ENCODE measurements around the gene RCAN2.

Gene RCAN2

GRCh38 chr6:46219661-46220060 lies 271.6 kb downstream of the RCAN2 start:
- DNase-seq (ENCODE audit: low read depth in 2 of 3, low spot score in 1 of 3), result no peak

DNA sequence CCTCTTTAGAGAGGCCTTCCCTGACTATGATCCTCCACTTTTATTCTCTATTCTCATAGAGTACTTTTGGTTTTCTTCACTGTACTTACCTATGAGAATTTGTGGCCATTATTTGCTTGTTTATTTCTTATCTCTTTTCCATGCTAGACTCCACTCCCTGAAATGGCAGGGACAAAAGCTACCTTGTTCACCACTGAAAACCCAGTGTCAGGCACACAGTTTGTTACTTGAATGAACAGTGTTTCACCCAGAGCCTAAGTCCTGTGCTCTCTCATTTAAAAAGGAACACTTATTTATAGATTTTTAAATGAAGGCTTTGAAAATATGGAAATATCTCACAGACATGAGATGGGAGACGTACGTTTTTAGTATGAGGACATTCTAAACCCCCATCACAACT lies 272.8 kb downstream of the RCAN2 start:
- DNase-seq (ENCODE audit: low read depth in 2 of 3, low spot score in 1 of 3), result no peak

GRCh38 chr6:46217671-46218131 lies 273.5 kb downstream of the RCAN2 start:
- no peak for DNase-seq (ENCODE audit: low read depth in 2 of 3, low spot score in 1 of 3)

GRCh38 chr6:46216879-46217278 lies 274.4 kb downstream of the RCAN2 start:
- DNase-seq (ENCODE audit: low read depth in 2 of 3, low spot score in 1 of 3), result no peak

DNA sequence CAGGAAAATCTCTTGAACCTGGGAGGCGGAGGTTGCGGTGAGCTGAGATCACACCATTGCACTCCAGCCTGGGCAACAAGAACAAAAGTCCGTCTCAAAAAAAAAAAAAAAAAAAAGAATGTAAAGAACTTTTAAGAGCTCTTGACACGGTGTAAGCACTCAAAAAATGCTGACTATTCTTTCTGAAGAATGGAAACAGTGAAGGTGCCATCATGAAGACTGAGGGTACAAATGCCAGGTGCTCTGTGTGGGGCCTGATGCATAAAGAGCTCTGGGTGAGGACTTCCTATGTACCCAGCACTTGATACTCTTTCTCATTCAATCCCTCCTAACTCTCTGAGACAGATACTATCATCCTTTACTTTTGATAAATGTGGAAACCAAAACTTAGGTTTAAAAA lies 275.5 kb downstream of the RCAN2 start:
- DNase-seq (ENCODE audit: low read depth in 2 of 3, low spot score in 1 of 3), result no peak

- DNase-seq (ENCODE audit: low read depth in 2 of 3, low spot score in 1 of 3), result no peak
Observed at GRCh38 chr6:46215213-46215612, 276.0 kb downstream of the RCAN2 start.

- no peak for DNase-seq (ENCODE audit: low read depth in 2 of 3, low spot score in 1 of 3)
Observed at GRCh38 chr6:46211917-46212316, 279.3 kb downstream of the RCAN2 start.

- DNase-seq (ENCODE audit: low read depth in 2 of 3, low spot score in 1 of 3), result no peak
Observed at GRCh38 chr6:46210294-46210693, 281.0 kb downstream of the RCAN2 start.

DNA sequence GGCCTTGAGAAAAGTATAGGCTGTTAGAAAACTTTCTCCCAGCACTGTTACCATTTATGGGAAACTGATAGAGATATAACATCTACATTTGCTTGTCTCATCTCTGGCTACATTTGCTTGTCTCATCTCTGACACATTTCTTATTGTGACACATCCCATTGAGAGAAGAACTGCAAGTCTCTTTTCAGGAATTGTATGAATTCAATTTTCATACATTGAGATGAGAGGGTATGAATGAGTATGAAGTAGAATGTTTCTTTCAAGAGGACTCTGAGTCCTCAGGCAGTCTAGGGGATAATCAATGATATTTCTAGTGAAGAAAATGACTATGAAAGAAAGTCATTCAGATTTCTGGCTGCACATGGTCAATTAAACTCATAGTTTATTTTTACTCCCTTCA lies 282.9 kb downstream of the RCAN2 start:
- DNase-seq (ENCODE audit: low read depth in 2 of 3, low spot score in 1 of 3), result no peak

DNA sequence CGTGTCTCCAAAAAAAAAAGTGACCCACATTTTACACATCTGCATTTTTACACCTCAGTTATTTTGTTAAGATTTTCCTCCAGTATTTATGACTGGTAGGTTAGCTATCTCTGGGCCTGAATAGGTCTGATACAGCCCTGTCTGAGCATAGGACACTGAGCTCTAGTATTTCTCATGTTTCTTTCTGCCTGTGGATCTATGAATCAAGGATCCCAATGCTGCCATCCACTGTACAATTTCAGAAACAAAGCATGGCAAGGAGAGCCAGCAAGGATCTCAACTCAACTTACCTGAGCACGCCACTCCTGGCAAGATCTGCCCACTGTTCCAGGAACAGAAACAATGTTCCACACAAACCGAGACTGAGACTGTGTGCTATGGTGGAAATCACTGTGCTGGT lies 284.1 kb downstream of the RCAN2 start:
- no peak for DNase-seq (ENCODE audit: low read depth in 2 of 3, low spot score in 1 of 3)

DNA sequence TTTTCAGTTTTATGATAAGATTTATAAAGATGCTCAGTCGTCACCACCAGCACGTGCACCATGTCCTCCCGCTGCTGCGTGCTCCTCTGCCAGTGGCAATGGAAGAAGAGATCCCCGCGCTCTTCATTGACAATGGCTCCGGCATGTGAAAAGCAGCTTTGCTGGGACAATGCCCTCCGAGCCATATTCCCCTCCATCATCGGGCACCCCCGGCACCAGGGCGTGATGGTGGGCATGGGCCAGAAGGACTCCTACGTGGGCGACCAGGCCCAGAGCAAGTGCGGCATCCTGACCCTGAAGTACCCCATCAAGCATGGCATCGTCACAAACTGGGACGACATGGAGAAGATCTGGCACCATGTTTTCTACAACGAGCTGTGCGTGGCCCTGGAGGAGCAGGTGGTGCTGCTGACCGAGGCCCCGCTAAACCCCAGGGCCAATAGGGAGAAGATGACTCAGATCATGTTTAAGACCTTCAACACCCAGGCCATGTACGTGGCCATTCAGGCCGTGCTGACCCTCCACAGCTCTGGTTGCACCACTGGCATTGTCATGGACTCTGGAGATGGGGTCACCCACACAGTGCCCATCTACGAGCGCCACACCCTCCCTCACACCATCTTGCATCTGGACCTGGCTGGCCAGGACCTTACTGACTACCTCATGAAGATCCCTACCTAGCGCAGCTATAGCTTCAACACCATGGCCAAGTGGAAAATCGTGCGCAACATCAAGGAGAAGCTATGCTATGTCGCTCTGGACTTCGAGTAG lies 286.2 kb downstream of the RCAN2 start:
- DNase-seq (ENCODE audit: low read depth in 2 of 3, low spot score in 1 of 3), result no peak

GRCh38 chr6:46203391-46204177 lies 287.7 kb downstream of the RCAN2 start:
- no peak for DNase-seq (ENCODE audit: low read depth in 2 of 3, low spot score in 1 of 3)

DNA sequence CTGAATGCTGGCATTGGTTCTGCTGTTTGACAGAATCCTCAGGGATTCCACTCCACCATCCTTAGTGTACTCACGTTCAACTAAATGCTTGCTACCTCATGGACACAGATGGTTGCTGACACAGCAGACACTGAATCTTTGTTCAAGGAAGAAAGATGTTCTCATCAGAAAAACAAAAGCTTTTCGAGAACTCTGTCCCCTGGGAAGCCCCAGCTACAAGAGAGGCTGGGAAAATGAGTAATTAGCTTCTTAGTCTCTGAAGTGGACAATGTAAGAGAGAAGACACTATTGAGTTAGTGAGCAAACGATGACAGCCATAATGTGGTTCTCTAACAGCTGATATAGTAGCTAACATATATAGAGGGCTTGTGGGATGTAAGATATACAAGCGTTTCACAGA lies 289.5 kb downstream of the RCAN2 start:
- DNase-seq (ENCODE audit: low read depth in 2 of 3, low spot score in 1 of 3), result no peak

DNA sequence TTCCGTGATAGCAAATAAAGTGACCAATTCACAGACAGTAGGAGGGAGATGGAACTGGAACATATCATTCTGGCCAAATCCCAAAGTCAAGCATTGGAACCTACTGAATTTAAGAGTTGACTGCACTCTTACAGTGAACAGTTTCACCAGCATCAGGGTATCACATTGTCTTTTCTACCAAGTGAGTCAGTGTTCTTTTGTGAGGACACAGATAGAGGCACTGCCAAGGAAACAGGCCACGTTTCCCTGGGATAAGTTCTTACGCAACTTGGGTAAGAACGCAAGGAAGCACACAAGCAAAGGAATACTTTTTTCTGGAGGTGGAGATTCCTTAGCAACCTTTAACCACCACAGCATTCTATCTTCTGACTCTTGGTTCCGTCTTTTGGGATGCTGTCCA lies 291.9 kb downstream of the RCAN2 start:
- DNase-seq (ENCODE audit: low read depth in 2 of 3, low spot score in 1 of 3), result no peak

DNA sequence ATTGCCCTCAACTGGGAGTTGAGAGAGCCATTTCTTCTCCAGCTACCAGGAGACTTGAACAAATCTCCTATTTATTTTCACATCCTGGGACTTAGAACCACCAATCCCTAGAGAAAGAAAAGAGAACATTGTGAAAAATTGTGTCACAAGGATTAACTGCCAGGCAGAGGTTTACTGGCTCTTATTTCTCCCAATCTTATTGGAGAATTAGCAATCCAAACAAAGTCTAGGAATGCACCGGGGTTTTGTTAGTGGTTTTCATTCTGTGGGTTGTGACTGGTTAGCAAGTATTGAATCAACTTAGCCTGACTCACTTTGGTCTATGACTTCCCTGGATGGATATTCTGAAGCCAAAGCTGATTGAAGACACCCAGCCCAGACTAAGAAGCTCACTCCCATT lies 299.3 kb downstream of the RCAN2 start:
- no peak for DNase-seq (ENCODE audit: low read depth in 2 of 3, low spot score in 1 of 3)

GRCh38 chr6:46190889-46191288 lies 300.4 kb downstream of the RCAN2 start:
- DNase-seq (ENCODE audit: low read depth in 2 of 3, low spot score in 1 of 3), result no peak

GRCh38 chr6:46189726-46190125 lies 301.5 kb downstream of the RCAN2 start:
- no peak for DNase-seq (ENCODE audit: low read depth in 2 of 3, low spot score in 1 of 3)

DNA sequence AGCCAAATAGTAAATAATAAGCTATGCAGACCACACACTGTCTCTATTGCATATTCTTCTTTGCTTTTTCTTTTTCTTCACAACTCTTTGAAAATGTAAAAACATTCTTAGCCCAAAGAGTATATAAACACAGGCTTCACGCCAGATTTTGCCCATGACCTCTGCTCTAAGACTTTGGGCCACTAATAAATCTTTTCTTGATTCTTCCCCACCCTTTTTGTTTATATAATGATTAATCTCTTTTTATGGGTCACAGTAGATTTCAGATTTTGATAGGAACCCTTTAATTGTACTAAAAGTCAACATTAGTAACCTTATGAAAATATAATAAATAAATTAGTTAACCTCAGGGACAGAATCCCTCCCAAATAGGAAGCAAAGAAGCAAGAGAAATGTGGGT lies 304.7 kb downstream of the RCAN2 start:
- DNase-seq (ENCODE audit: low read depth in 2 of 3, low spot score in 1 of 3), result no peak

DNA sequence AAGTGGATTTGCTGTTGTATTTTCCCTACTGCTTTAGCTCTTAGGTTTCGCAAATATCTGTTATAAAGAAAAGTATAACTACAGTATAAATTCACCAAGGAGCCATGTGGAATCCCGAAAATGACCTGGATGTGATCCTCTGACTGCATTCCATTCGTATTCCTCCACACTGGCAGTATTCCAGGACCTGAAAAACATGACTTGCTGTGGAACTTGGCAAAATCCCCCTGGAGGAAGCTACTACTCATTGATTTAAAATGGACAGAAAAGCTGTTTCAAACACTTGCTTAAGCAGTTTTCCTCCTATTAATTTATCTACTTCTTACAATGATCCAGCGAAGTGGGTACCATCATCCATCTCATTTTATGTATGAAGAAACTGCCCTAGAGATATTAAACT lies 307.1 kb downstream of the RCAN2 start:
- no peak for DNase-seq (ENCODE audit: low read depth in 2 of 3, low spot score in 1 of 3)

GRCh38 chr6:46175976-46176375 lies 315.3 kb downstream of the RCAN2 start:
- DNase-seq (ENCODE audit: low read depth in 2 of 3, low spot score in 1 of 3), result no peak

- DNase-seq (ENCODE audit: low read depth in 2 of 3, low spot score in 1 of 3), result no peak
Observed at GRCh38 chr6:46175446-46175845, 315.8 kb downstream of the RCAN2 start.

GRCh38 chr6:46174904-46175303 lies 316.3 kb downstream of the RCAN2 start:
- no peak for DNase-seq (ENCODE audit: low read depth in 2 of 3, low spot score in 1 of 3)

DNA sequence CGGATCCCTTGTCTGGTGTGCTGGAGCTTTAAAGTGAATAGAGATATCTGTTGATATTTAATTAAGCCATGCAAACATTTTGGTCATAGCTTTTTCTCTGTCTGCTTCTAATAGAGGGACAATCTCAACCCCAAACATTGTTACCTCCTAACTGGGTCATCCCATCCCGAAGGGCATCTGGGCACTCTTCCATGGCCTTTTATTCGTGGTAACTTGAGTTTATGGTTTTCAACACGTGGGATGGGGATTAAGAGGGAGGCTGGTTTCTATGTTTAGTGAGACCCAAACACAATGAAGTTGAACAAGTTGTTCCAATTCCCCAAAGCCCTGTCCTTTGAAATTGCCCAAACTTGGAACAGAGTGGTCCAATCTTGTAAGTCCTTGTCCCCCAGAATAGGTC lies 319.1 kb downstream of the RCAN2 start:
- DNase-seq (ENCODE audit: low read depth in 2 of 3, low spot score in 1 of 3), result no peak
